Brain microvascular endothelial cell (primary cell): Measurements from ENCODE around the gene USP37.
A peak's percentile ranks its signal among the peaks of the same experiment; 100 is the strongest.

Experiments used
- DNase-seq: peaks from one replicate; pipeline ENCODE4 v3.0.0-alpha.2; 2020
- H3K27ac ChIP-seq: fragments of 250-450 bp; sonication (Bioruptor Pico); 2 replicates; pipeline ENCODE4 v1.5.1; 2020; ENCODE audit warnings: mild to moderate bottlenecking, moderate library complexity
- H3K27me3 ChIP-seq: fragments of 250-450 bp; sonication (Bioruptor Pico); replicated peaks from 2 replicates; pipeline ENCODE4 v1.5.1; 2020; ENCODE audit warnings: mild to moderate bottlenecking
- H3K36me3 ChIP-seq: fragments of 250-450 bp; sonication (Bioruptor Pico); replicated peaks from 2 replicates; pipeline ENCODE4 v1.5.1; 2020; ENCODE audit warnings: mild to moderate bottlenecking
- H3K4me3 ChIP-seq: 2 replicates; pipeline ENCODE4 v1.5.1; 2011; ENCODE audit warnings: low read depth, mild to moderate bottlenecking, control low read depth, low read length, moderate library complexity
- CTCF ChIP-seq: IDR thresholded peaks from 2 replicates; pipeline ENCODE4 v1.5.1; 2011; ENCODE audit warnings: low read depth, mild to moderate bottlenecking, moderate library complexity, low read length, control low read depth, inconsistent platforms; ENCODE audit errors: missing control alignments
- in situ Hi-C: cut with HindIII; loops from 2 replicates; pipeline ENCODE4 v1.10.0; 2017; ENCODE audit warnings: low sequenced_read_pairs, low pct_ligation_motif_present

The USP37 gene

DNA sequence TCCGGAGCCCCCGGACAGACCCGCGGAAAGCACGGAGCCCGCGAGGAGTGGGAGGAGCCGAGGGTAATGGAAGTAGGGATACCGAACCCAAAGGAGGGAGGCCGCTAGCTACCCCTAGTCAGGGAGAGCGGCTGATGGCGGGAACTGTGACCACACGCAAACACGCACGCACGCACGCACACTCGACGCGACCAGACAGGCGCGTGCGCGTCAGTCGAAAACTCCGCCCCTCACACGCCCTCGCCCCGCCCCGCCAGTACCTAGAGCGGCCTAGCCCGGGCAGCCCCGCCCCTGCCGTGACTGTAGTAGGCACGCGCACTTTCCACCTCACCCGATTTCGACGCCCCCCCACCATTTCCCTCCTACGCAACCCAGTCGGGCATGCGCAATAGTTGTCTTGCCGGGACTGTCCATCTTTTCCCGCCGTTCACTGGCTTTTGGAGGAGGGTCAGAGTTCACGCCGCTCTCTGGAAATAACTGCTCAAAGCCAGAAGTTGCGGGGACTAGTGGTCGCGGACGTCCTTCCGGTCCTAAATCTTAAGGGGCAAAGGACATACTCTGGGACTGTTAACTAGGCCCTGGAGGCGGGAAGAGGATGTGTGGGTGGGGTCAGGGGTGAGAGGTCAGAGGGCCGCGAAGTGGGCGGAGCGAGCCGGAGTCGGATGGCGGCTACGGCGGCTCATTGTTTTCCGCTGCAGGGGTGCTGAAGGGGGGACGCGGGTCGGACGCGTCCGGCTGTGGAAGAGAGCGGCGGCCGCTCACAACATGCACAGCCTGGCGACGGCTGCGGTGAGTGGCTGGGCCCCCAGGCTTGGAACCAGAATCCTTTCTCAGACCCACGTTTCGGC lies at the start of gene USP37, which contains the start of gene CNOT9:
TSS of gene USP37 (minus strand) at position 162 of the 848 bp plus-strand sequence. CDS start 9,698 bp downstream, outside the sequence.
TSS of gene CNOT9 (plus strand) at position 650 of the 848 bp plus-strand sequence. CDS start at position 766, 116 bp downstream.
- no peak for TF ChIP-seq CTCF
- in situ Hi-C loops = no loop called here
- DNase-seq = peak; percentile 98
- H3K4me3 ChIP-seq = peak within 1 kb of the TSS; percentile 90
- peak within 1 kb of the TSS; percentile 97 for H3K27ac ChIP-seq
- H3K27me3 ChIP-seq = no peaks in the 10 kb centered on the region
- peaks cover 7% of the 10 kb centered on the region for H3K36me3 ChIP-seq

DNA sequence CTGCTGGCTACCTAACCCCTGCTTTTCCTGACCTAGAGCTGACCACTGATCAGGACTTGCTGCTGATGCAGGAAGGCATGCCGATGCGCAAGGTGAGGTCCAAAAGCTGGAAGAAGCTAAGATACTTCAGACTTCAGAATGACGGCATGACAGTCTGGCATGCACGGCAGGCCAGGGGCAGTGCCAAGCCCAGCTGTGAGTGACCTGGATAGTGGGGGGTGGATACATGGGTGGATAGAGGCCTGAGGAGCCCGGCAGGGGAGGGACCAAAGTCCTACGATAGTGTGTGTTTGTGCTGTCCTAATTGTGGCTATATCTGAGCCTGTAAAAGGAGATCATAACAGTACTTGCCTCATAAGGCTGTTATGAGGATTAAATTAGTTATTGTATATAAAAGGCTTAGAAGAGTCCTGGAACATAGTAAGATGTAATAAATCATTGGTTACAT lies 47.7 kb upstream of the USP37 start:
- H3K4me3 ChIP-seq = no peak overlapping the region
- no peak for TF ChIP-seq CTCF
- DNase-seq = no peak
- no peaks in the 10 kb centered on the region for H3K36me3 ChIP-seq
- H3K27me3 ChIP-seq = no peaks in the 10 kb centered on the region
- in situ Hi-C loops = no loop called here
- H3K27ac ChIP-seq = no peak overlapping the region

GRCh38 chr2:218607436-218608115 lies 39.4 kb upstream of the USP37 start, which contains the start of gene PLCD4:
PLCD4 (plus strand) TSS chr2:218607899; CDS start chr2:218615740, 7,841 bp downstream.
- TF ChIP-seq CTCF = peak; percentile 33
- Histone ChIP-seq H3K27ac (no peak within 1 kb of the TSS), H3K4me3 (peak within 1 kb of the TSS; percentile 24), H3K27me3 (no peaks in the 10 kb centered on the region), H3K36me3 (no peaks in the 10 kb centered on the region)
- peak; percentile 67 for DNase-seq
- in situ Hi-C loops = no loop called here

GRCh38 chr2:218605432-218605831 lies 37.3 kb upstream of the USP37 start:
- H3K36me3 ChIP-seq = no peaks in the 10 kb centered on the region
- H3K4me3 ChIP-seq = no peak overlapping the region
- DNase-seq = peak; percentile 31
- no peak overlapping the region for H3K27ac ChIP-seq
- in situ Hi-C loops = no loop called here
- H3K27me3 ChIP-seq = no peaks in the 10 kb centered on the region
- TF ChIP-seq CTCF = no peak

DNA sequence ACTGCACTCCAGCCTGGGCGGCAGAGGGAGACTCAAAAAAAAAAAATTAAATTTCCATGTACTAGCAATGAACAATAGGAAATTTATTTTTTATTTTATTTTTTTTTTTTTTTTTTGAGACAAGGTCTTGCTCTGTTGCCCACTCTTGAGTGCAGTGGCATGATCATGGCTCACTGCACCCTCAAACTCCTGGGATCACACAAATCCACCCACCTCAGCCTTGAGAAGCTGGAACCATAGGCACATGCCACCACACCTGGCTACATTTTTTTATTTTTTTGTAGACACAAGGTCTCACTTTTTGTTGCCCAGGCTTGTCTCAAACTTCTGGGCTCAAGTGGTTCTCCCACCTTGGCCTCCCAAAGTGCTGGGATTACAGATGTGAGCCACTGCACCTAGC lies 17.4 kb upstream of the USP37 start:
- in situ Hi-C loops = no loop called here
- no peak overlapping the region for H3K4me3 ChIP-seq
- no peak for DNase-seq
- peaks cover 34% of the 10 kb centered on the region for H3K36me3 ChIP-seq
- no peak for TF ChIP-seq CTCF
- no peak overlapping the region for H3K27ac ChIP-seq
- no peaks in the 10 kb centered on the region for H3K27me3 ChIP-seq
